Hepatocyte (in vitro differentiated cells): ENCODE data around the gene EFHD1.

ENCODE experiments used
- CTCF ChIP-seq: fragments of 200-600 bp; sonication (generic); IDR thresholded peaks from 2 replicates; pipeline ENCODE4 v1.5.1; 2016; ENCODE audit warnings: antibody characterized with exemption, mild to moderate bottlenecking; ENCODE audit not compliant: poor library complexity
- EZH2 ChIP-seq: fragments of 200-600 bp; sonication (generic); IDR thresholded peaks from 2 replicates; pipeline ENCODE4 v1.6.1; 2016; ENCODE audit warnings: antibody characterized with exemption, mild to moderate bottlenecking, borderline replicate concordance
- EZH2phosphoT487 ChIP-seq: fragments of 200-600 bp; sonication (generic); IDR thresholded peaks from one replicate; pipeline ENCODE4 v1.6.1; 2018; ENCODE audit warnings: antibody characterized with exemption, mild to moderate bottlenecking, low read depth, moderate library complexity; ENCODE audit not compliant: unreplicated experiment, severe bottlenecking

- TF ChIP-seq CTCF (no peak), EZH2phosphoT487 (no peak), EZH2 (no peak)
These were observed 32.8 kb downstream of the EFHD1 start for GRCh38 chr2:232666051-232666805.
